ENCODE data around the gene CLDN9.

CLDN9 gene

GRCh38 chr16:3056336-3057180, 43.8 kb downstream of the CLDN9 start:
- Histone ChIP-seq H3K9me3 (ENCODE audit: severe bottlenecking) (no peaks in the 10 kb centered on the region), H3K27me3 (ENCODE audit: insufficient read depth, low read depth, severe bottlenecking) (no peaks in the 10 kb centered on the region), H3K36me3 (no peaks in the 10 kb centered on the region), H3K4me3 (ENCODE audit: low read depth, low read length) (no peak overlapping the region), H3K27ac (no peak overlapping the region)
- TF ChIP-seq CTCF (IDR thresholded peaks at IDR 0.05; ENCODE audit: low read depth, low read length), result no peak
- DNase-seq, result no peak

DNA sequence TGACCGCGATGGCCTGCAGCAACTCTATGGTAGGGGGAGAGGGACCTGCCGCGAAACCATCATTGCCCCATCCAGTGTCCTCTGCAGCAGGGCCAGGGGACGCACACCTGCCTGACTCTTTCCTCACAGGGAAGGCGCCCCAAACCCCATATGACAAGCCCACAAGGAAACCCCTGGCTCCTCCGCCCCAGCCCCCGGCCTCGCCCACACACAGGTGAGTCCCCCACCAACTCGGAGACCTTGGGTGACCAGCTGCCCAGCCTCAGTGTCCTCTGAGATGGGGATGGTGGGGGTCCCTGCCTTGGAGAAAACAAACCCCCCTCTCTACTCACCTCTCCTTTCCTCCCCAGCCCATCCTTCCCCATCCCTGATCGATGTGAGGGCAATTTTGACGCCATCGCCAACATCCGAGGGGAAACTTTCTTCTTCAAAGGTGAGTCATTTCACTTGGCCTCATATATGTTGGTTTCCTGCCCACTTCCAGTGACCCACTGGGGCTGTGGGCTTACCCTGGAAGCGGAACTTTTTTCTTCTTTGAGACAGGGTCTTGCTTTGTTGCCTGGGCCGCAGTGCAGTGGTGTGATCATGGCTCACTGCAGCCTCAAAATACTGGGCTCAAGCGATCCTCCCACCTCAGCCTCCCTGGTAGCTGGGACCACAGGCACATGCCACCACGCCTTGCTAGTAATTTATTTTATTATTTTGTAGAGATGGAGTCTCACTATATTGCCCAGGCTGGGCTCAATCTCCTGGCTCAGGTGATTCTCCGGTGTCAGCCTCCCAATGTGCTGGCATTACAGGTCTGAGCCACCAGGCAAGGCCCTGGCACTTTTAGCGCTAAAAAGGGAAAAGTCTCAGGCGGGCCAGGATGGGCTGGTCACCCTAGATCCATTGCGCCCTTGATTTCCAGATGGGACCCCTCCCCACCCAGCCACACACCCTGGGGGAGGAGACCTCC, 44.7 kb downstream of the CLDN9 start:
- TF ChIP-seq CTCF (IDR thresholded peaks at IDR 0.05; ENCODE audit: low read depth, low read length), result no peak
- Histone ChIP-seq H3K4me3 (ENCODE audit: low read depth, low read length) (no peak overlapping the region), H3K9me3 (ENCODE audit: severe bottlenecking) (no peaks in the 10 kb centered on the region), H3K27ac (no peak overlapping the region), H3K36me3 (no peaks in the 10 kb centered on the region), H3K27me3 (ENCODE audit: insufficient read depth, low read depth, severe bottlenecking) (no peaks in the 10 kb centered on the region)
- no peak for DNase-seq

DNA sequence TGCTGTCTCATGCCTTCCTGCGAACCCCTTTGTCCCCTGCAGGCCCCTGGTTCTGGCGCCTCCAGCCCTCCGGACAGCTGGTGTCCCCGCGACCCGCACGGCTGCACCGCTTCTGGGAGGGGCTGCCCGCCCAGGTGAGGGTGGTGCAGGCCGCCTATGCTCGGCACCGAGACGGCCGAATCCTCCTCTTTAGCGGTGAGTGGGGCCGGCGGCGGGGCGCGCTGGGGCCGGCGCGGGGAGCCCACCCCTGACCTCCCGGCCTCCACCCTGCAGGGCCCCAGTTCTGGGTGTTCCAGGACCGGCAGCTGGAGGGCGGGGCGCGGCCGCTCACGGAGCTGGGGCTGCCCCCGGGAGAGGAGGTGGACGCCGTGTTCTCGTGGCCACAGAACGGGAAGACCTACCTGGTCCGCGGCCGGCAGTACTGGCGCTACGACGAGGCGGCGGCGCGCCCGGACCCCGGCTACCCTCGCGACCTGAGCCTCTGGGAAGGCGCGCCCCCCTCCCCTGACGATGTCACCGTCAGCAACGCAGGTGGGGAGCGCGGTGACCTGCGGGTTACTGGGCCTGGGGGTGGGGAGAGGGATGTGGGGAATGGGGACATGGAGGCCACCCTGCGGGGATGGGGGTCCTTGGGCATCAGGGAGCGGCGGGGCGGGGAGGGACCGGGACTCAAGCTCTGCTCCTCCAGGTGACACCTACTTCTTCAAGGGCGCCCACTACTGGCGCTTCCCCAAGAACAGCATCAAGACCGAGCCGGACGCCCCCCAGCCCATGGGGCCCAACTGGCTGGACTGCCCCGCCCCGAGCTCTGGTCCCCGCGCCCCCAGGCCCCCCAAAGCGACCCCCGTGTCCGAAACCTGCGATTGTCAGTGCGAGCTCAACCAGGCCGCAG, 45.7 kb downstream of the CLDN9 start:
- DNase-seq, result peak; percentile 70
- H3K27ac ChIP-seq, result peak overlapping the region; percentile 83

GRCh38 chr16:3059041-3059722, 46.5 kb downstream of the CLDN9 start:
- peak; percentile 92 for DNase-seq
- Histone ChIP-seq H3K9me3 (ENCODE audit: severe bottlenecking) (no peaks in the 10 kb centered on the region), H3K36me3 (no peaks in the 10 kb centered on the region), H3K27me3 (ENCODE audit: insufficient read depth, low read depth, severe bottlenecking) (no peaks in the 10 kb centered on the region), H3K27ac (peak overlapping the region; percentile 83), H3K4me3 (ENCODE audit: low read depth, low read length) (peak overlapping the region; percentile 80)
- peak; percentile 74 for TF ChIP-seq CTCF (IDR thresholded peaks at IDR 0.05; ENCODE audit: low read depth, low read length)

More for the DNA sequence above, 45.7 kb downstream of the CLDN9 start:
- Histone ChIP-seq H3K27me3 (ENCODE audit: insufficient read depth, low read depth, severe bottlenecking) (no peaks in the 10 kb centered on the region), H3K4me3 (ENCODE audit: low read depth, low read length) (peak overlapping the region; percentile 80), H3K36me3 (no peaks in the 10 kb centered on the region), H3K9me3 (ENCODE audit: severe bottlenecking) (no peaks in the 10 kb centered on the region)
- peak; percentile 46; the same call in 1 of the 2 replicates for TF ChIP-seq CTCF (IDR thresholded peaks at IDR 0.05; ENCODE audit: low read depth, low read length)

Data from WERI-Rb-1 (cell line).